GM12873 (cell line): ENCODE results near the gene SEMA4D.

ENCODE experiments used
- CTCF ChIP-seq: IDR thresholded peaks from 2 replicates; pipeline ENCODE4 v1.5.1; 2012; ENCODE audit warnings: low read depth, mild to moderate bottlenecking, moderate library complexity, low read length, control low read depth; ENCODE audit not compliant: insufficient read depth; ENCODE audit errors: missing control alignments

SEMA4D gene

DNA sequence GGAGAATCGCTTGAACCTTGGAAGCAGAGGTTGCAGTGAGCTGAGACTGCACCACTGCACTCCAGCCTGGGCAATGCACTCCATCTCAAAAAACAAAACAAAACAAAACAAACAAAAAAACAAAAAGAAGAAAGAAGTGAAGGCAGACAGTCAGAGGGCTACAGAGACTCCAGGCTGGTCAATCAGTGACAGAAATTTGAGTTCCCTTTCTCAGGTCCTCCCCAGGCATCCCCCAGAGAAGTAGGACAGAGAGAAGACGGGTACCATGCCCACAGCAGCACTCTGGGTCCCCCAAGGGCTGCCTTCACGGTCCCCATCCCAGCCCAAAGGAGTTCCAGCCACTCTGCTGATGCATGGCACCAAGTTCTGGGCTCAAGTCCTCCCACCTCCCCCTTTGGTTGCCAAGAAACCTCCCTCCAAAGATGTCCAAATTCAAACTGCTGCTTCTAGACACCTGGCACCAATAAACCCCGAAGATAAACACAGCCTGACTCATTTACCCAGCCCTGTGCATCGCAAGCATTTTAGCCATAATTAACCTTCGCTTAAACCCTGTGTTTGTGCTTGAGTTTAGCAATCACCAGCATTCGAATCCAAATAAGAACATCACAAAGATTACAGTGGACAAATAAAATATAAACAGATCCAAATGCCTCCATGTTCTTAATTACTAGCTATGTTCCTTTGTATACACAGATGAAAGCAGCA, 24.0 kb downstream of the SEMA4D start:
- no peak for TF ChIP-seq CTCF

DNA sequence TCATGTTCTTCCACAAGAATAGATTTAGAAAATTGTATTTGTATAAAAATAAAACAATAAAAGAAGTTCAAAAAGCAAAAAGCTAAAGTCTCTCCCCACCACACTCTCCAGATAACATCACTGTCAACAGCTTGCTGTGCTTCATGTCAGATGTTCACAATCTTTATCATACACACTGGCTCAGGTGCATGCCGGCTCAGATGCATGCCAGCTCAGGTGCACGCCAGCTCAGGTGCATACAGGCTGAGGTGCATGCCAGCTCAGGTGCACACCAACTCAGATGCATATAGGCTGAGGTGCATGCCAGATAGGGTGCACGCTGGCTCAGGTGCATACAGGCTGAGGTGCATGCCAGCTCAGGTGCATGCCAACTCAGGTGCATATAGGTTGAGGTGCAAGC, 26.5 kb downstream of the SEMA4D start:
- TF ChIP-seq CTCF: no peak

DNA sequence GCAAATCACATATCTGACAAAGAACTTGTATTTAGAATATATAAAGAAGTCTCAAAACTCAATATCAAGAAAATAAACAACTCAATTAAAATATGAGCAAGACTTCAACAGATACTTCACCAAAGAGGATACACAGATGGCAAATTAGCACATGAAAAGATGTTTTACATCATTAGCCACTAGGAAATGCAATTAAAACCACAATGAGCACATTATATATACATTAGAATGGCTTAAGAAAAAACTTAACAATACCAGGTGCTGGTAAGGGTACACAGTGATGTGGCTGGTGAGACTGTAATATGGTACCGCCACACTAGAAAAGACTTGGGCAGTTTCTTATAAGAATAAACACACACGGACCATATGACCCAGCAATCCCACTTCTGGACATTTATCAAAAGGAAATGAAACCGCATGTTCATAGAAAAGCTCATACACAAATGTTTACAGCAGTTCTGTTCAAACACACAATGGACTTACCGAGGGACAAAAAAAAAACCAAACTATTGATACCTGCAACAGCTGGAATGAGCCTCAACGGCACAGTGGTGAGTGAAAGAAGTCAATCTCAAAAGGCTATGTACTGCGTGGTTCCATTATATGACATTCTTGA, 27.6 kb downstream of the SEMA4D start:
- TF ChIP-seq CTCF: no peak

DNA sequence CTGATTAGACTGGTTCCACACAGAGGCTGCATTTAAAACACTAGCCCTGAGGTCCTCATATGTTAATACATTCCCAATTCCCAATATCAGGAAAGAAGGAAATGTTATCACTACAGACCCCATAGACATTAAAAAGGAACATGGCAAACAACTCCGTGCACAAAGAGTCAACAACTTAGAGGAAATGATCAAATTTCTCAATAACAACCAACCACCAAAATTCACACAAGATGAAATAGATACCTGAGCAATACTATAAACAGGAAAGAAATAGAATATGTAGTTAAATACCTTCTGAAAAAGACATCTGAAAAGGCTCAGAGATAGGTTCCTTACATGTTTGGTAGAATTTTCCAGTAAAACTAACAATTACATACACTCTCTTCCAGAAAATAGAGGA, 28.9 kb downstream of the SEMA4D start:
- no peak for TF ChIP-seq CTCF

GRCh38 chr9:89468281-89468960, 29.5 kb downstream of the SEMA4D start:
- no peak for TF ChIP-seq CTCF

- TF ChIP-seq CTCF: no peak
These were observed 30.7 kb downstream of the SEMA4D start for GRCh38 chr9:89467278-89467625.

GRCh38 chr9:89466451-89467277, 31.2 kb downstream of the SEMA4D start:
- TF ChIP-seq CTCF: no peak
